HG03442 (cell line): Measurements from ENCODE around the gene NFATC1.

Experiments used
- ATAC-seq: cut with Tn5 transposase; IDR thresholded peaks from one replicate; pipeline ENCODE4 v1.9.1; 2021; ENCODE audit warnings: mild to moderate bottlenecking, moderate library complexity; ENCODE audit not compliant: unreplicated experiment

Gene NFATC1

DNA sequence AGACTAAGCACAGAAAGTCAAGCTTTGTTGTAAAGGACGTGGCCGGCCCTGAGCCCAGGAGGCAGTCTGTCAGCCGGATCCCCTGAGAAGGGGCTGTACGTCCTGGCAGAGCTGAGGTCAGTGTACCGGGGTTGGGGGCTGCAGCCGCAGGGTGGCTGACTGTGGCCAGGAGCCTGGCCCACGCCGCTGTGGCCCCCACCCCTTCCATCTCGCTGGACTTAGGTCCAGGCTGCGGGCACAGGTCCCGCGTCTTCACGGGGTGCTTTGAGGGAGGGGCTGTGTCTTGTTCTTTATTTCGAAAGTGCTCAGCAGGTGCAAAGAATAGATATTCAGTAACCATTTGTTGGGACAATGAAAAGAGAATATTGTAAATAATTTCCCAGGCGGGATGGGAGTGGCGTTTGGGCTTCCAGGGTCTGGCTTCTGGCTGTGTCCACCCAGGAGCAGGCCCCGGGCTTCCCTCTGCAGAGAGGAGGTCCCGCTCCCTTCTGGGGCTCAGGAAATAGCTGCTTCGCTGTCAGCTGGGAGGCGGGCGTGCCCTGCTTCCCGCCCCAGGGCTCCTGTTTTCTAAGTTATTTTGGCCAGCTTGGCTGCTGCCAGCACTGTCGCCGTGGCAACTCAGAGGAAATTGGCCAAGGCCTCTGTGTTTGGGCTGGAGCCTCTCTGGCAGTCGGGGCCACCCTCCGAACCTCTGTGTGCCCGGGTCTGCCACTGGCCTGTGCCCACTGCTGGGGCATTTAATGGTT, 7.4 kb downstream of the NFATC1 start:
- ATAC-seq: no peak

GRCh38 chr18:79403723-79404566, 8.2 kb downstream of the NFATC1 start:
- no peak for ATAC-seq

GRCh38 chr18:79404567-79404910, 8.8 kb downstream of the NFATC1 start:
- no peak for ATAC-seq

GRCh38 chr18:79405019-79405780, 9.5 kb downstream of the NFATC1 start:
- ATAC-seq: no peak

- ATAC-seq: peak; percentile 87
These were observed 10.2 kb downstream of the NFATC1 start for GRCh38 chr18:79405781-79406575.

DNA sequence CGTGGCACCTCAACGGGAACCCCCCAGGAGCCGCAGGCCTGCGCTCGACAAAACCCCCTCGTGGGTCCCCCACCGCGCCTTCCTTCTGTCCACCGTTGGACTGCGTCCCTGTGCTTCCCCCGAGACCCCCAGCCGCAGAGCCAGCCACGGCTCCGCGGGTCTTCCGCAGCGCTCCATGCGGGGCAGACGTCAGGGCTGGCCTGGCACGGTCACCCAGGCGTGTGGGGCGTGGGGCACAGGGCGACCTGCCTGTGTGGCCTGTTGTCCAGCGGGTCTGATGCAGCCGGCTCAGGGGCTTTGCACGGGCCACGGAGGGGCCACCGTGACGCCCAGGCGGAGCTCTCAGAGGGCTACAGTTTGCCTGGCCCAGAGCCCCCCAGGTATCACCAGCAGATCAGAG, 11.0 kb downstream of the NFATC1 start:
- ATAC-seq: no peak

DNA sequence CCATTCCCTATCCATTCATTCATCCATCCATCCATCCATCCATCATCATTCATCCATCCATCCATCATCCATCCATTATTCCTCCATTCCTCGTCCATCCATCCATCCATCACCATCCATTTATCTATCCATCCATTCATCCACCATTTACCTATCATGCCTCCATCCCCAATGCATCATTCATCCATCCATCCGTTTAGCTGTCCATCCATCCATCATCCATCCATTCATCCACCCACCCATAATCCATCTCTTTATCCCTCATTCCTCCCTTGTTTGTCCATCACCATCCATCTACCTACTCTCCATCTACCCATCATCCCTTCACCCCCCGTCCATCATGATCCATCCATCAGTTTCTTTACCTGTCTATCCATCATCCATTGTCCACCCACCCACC, 13.6 kb downstream of the NFATC1 start:
- ATAC-seq: no peak

- no peak for ATAC-seq
These were observed 14.5 kb downstream of the NFATC1 start for GRCh38 chr18:79410171-79410641.

- ATAC-seq: no peak
These were observed 15.2 kb downstream of the NFATC1 start for GRCh38 chr18:79410731-79411613.

DNA sequence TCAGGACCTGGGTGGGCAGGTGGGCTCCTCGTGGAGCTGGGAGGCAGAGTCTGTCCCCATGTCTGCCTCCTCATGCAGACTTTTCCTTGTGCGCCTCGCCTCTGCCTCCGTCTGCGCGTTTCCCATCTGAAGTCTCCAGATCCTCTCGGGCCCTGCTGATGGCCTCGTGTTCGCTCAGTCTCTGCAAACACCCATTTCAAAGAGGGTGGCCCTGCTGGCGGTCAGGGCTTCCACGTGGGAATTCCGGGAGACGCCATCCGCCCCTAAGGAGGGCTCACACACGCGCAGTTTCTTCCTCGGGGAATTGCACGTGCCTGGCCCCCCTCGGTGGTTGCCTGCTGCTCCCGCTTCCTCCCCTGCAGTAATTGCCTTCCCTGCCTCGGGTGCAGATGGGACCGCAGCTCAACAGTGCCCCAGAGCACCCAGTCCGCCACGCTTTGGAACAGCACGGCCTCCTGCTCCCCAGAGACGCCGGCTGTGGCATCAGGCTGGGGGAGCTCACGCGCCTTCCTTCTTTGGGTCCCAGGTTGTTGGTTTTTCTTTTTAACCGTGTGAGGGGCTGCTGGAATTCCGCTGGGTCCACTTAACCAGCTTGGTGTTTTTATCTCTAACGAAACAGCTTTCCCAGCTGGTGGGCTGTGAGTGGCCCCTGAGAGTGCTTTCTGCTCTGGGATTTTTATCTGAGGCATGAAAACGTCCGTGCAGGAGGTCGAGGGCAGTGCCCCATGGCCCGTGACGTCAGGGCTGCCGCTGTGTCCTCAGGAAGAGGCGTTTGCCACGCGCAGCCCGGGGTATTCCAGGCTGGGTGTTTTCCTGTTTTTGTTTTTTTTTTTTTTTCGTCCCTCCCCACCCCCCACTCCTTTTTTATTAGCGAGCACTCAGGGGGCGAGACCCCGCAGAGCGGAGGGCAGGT, 16.1 kb downstream of the NFATC1 start:
- ATAC-seq: no peak

DNA sequence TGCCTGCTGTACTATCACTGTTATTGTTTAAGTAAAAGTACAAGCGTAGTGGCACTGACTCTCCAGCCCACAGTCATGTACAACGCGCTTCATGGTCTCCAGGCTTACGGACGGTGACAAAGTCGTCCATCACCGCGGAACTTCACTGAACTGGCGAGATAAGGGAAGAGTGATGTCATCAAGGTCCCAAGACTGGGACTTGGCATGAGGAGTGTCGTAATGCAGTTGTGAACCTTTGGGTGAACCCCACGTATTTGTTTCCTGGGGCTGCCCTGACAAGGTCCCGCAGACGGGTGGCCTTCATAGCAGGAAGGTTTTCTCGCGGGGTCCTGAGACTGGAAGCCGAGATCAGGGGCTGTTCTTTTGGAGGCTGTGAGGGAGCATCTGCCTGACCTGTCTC, 17.3 kb downstream of the NFATC1 start:
- ATAC-seq: no peak

DNA sequence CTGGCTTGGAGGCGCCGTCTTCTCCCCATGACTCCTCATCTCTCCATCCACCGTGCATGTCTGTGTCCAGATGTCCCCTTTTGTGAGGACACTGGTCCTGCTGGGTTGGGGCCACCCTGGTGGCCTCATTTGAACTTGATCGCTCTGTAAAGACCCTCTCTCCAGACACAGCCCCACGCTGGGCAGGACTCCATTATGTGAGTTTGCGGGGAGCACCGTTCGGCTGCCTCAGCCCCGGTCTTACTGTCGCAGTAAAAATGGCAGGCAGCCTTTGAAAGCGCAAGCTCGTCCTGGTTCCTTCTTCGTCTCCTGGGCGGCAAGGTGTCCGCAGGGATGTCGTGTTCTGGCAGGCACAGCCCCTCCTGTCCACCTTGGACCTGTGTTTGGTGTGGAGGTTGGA, 17.7 kb downstream of the NFATC1 start:
- no peak for ATAC-seq

DNA sequence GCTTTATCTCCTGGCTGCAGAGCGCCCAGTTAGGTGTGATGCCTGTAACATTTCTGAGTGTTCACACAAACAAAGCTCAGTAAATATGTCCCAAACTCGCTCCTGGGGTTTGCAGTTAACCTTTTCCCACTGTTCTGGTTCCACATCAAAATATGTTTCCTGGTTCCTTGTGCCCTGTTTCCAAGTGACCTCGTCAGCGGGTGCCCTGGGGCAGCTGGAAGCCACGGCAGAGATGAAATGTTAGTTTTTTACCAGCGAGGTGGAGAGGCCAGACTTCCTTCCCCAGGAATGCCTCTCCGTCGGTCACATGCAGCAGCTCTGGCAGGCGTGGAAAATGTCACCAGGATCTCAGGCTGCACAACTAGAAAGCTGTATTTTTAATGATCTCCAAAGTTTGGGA, 18.2 kb downstream of the NFATC1 start:
- no peak for ATAC-seq

DNA sequence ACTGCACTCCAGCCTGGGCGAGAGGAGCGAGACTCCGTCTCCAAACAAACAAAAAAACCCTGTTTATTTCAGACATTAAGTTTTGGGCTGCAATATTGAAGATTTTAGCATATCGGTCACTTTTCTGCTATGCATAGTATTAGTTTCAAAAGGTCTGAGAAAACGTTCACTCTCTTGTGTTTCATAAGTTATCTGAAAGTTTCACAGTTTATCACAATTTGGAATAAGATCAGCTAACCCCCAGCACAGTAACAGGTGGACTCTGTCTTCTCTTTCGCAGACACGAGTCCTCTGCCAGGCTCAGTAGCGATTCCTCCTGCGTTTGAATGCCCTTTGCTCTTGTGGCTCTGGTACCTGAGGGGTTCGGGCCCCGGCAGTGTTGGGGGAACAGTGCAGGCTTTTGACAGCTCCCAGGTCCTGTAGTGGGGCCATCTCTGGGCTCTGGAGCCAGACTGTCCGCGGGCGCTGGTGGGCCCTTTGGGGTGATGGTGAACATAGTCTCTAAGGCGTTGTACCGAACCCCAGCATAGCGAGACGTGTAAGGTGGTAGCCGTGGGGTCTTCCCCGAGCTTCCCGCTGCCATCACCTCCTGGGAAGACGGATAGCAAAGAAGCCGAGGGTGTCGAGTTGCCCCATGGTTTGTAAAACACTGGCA, 20.4 kb downstream of the NFATC1 start:
- ATAC-seq: no peak

- ATAC-seq: no peak
These were observed 20.9 kb downstream of the NFATC1 start for GRCh38 chr18:79416677-79417052.

GRCh38 chr18:79418236-79418635, 22.5 kb downstream of the NFATC1 start:
- no peak for ATAC-seq

- no peak for ATAC-seq
These were observed 22.9 kb downstream of the NFATC1 start for GRCh38 chr18:79418642-79419041.

DNA sequence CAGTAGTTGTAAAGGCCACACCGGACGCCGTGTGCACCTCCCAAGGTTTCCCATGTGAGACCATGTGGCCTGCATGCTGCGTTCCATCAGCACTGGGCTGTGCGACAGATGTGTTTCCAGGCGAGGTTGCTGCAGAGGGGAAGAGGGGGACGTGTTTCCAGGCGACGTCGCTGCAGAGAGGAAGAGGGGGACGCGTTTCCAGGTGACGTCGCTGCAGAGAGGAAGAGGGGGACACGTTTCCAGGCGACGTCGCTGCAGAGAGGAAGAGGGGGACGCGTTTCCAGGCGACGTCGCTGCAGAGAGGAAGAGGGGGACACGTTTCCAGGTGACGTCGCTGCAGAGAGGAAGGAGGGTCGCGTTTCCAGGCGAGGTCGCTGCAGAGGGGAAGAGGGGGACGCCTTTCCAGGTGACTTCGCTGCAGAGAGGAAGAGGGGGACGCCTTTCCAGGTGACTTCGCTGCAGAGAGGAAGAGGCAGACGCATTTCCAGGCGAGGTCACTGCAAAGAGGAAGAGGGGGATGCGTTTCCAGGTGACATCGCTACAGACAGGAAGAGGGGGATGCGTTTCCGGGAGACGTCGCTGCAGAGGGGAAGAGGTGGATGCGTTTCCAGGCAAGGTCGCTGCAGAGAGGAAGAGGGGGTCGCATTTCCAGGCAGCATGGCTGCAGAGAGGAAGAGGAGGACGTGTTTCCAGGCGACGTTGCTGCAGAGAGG, 24.5 kb downstream of the NFATC1 start:
- ATAC-seq: no peak
